NCI-H1694 (cell line): ENCODE data around the gene C6orf89.
"Not testable (repeated sequence)": the region's sequence is repeated elsewhere in the genome, so short reads cannot be mapped to it uniquely, and the experiment has no call there.

ENCODE experiments used
- DNase-seq: peaks from one replicate; lab custom pipeline; 2025; lab: John Stamatoyannopoulos, UW

The C6orf89 gene

GRCh38 chr6:36947570-36948351 is 62.0 kb downstream of the C6orf89 start:
- DNase-seq: no peak

- DNase-seq: not testable (repeated sequence)
Measured at GRCh38 chr6:36949076-36949475, 63.3 kb downstream of the C6orf89 start.

DNA sequence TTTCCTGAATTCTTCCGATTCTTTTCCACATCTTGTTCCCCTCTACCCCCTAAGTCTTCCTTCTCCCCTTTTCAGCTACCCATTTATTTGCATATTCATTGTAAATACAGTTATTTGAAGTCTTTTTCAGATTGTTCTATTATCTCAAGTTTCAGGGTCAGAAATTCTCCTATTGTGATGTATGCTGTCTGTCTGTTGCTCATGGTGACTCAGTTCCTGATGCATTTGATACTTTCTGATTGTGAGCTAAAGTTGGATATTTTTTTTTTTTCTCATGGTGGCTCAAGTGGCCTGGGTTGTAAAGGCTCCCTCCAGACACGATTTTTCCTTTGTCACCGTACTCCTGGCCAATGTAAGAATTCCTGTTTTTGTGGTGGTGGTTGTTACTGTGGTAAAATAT is 63.9 kb downstream of the C6orf89 start:
- no peak for DNase-seq

DNA sequence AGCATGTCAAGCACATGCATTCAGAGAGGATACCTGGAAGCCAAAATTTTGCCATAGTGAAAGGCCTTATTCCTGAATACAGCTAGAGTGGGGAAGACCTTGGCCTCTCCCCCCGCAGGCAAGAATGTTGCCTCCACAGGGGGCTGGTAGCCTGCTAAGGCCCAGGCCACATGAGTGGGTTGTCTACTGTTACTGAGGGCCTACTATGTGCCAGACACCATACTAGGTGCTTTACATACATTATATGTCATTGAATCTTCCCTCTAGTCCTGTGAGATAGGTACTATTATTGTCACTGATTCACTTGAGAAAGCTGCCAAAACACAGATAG is 68.1 kb downstream of the C6orf89 start:
- DNase-seq: no peak

DNA sequence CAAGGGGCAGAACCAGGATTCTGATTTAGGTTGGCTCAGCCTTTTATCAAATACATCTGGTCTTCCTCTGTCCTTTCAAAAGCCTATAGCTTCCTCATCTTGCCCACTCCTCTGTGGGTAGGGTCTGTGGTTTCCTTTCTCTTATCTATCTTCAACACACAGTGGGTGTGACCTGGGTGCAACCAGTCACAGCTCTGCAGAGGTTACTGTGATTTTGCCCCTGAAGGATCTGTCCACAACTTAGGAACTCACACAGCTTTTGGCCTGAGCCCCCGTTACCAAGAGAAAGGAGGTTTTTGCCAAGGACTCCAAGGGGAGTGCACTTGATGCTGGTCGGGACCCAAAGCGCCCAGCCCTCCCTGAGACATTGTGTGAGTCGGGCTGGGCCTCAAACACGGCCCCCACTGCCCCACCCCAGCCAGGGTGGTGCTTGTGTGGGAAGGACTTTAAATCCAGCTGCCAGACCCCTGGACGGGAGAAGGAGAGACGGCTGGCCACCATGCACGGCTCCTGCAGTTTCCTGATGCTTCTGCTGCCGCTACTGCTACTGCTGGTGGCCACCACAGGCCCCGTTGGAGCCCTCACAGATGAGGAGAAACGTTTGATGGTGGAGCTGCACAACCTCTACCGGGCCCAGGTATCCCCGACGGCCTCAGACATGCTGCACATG is 68.6 kb downstream of the C6orf89 start, which contains the start of gene PI16:
Gene PI16, plus strand, starts transcription at position 477 of the 670 bp plus-strand sequence. Its CDS starts 23 bp downstream, at position 500.
- DNase-seq: no peak

- DNase-seq: no peak
Measured at GRCh38 chr6:36955136-36955535, 69.4 kb downstream of the C6orf89 start.

- DNase-seq: no peak
Measured at GRCh38 chr6:36955671-36956445, 70.1 kb downstream of the C6orf89 start.

DNA sequence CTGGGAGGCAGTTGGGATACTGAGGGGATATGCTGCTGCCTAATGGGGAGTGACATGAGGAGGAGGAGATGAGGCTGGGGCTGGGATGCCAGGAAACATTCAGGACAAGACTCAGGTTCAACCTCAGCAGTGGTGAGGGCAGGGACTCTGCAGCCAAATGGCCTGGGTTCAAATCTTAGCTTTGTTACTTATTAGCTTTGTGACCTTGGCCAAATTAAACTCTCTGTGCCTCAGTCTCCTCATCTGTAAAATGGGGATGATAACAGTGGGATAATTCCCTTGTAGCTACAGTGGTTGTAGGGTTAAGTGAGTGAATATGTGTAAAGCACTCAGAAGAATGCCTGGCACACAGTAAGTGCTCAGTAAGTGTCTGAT is 70.7 kb downstream of the C6orf89 start:
- DNase-seq: no peak

GRCh38 chr6:36957773-36958271 is 72.1 kb downstream of the C6orf89 start:
- DNase-seq: no peak

- no peak for DNase-seq
Measured at GRCh38 chr6:36958775-36959554, 73.2 kb downstream of the C6orf89 start.

- no peak for DNase-seq
Measured at GRCh38 chr6:36959555-36960250, 74.0 kb downstream of the C6orf89 start.

- no peak for DNase-seq
Measured at GRCh38 chr6:36961441-36962435, 76.0 kb downstream of the C6orf89 start.

DNA sequence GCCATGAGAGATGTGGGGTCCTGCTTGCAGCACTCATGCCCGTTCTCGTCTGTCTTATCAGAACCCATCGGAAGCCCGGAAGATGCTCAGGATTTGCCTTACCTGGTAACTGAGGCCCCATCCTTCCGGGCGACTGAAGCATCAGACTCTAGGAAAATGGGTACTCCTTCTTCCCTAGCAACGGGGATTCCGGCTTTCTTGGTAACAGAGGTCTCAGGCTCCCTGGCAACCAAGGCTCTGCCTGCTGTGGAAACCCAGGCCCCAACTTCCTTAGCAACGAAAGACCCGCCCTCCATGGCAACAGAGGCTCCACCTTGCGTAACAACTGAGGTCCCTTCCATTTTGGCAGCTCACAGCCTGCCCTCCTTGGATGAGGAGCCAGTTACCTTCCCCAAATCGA is 77.1 kb downstream of the C6orf89 start:
- DNase-seq: no peak

GRCh38 chr6:36963451-36964290 is 77.9 kb downstream of the C6orf89 start:
- no peak for DNase-seq

GRCh38 chr6:36964349-36964748 is 78.6 kb downstream of the C6orf89 start:
- DNase-seq: no peak

DNA sequence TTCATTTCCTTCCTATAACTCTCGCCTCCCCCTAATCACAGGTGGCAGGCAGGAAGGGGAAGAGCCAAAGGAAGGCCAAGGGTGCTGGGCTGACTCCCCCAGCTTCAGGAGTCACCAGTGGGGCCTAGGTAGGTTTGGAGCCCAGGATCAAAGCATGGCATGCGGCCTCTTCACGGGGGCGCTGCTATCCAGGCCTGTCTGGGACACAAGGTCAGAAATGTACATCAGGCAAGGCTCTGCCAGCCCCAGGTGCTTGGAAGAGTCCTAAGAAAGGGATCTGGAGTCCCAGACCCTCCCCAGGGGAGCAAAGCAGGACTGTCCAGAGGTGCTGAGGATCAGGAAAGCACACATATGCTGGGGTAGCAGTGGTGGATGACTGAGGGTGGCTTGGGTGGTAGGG is 79.2 kb downstream of the C6orf89 start:
- DNase-seq: no peak

- DNase-seq: no peak
Measured at GRCh38 chr6:36967301-36967700, 81.5 kb downstream of the C6orf89 start.

DNA sequence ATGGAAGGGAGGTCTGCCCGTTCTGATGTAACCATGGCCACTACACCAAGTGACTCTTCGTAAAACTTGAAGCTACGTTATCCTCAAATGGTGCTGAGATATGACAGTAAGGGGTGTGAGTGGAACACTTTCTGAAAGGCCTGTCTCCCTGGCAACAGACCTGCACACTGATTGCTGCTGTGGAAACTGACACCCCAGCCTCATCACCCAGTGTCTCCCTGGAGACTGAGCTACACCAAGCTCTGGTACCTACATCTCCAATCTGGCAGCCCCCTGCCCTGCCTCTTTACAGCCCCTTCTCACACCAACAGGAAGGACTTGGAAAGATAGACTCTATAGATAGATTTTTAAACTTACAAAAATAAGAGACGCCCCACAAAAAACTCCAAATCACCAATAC is 82.0 kb downstream of the C6orf89 start:
- DNase-seq: no peak
